ENCODE measurements around the gene SLC38A5. TPM values are rescaled to one million over a fixed set of nuclear protein-coding genes. Genes with fewer than 3 reads are reported as not detected.

SLC38A5 gene
- total RNA-seq, 2 donors from 2014 or later: 70.7 to 156 TPM

GRCh38 chrX:48507246-48507645, 37.2 kb upstream of the SLC38A5 start:
- no peaks in the 10 kb centered on the region for H3K27me3 Mint-ChIP-seq

GRCh38 chrX:48505481-48505880, 35.4 kb upstream of the SLC38A5 start:
- no peaks in the 10 kb centered on the region for H3K36me3 Mint-ChIP-seq
- no peak overlapping the region for H3K27ac Mint-ChIP-seq
- DNase-seq (ENCODE audit: low spot score): no peak
- no peak for ATAC-seq
- no peak overlapping the region for H3K4me3 Mint-ChIP-seq
- H3K27me3 Mint-ChIP-seq: no peaks in the 10 kb centered on the region
- H3K9me3 Mint-ChIP-seq: no peaks in the 10 kb centered on the region
- H3K4me1 Mint-ChIP-seq (ENCODE audit: low read depth in 2 of 2): peaks cover 9 to 11% of the 10 kb centered on the region in 2 donors

More at GRCh38 chrX:48507246-48507645, 37.2 kb upstream of the SLC38A5 start:
- Mint-ChIP-seq H3K4me1 (ENCODE audit: low read depth in 2 of 2) (peaks cover 18 to 22% of the 10 kb centered on the region in 2 donors), H3K4me3 (no peak overlapping the region), H3K27ac (no peak overlapping the region), H3K36me3 (no peaks in the 10 kb centered on the region), H3K9me3 (no peaks in the 10 kb centered on the region)
- DNase-seq (ENCODE audit: low spot score): no peak
- no peak for ATAC-seq

GRCh38 chrX:48504261-48504660, 34.2 kb upstream of the SLC38A5 start:
- no peak overlapping the region for H3K27ac Mint-ChIP-seq

GRCh38 chrX:48498374-48498809, 28.3 kb upstream of the SLC38A5 start:
- Mint-ChIP-seq H3K27ac (no peak overlapping the region), H3K27me3 (peaks cover 0 to 11% of the 10 kb centered on the region in 2 donors), H3K4me3 (no peak overlapping the region), H3K4me1 (ENCODE audit: low read depth in 2 of 2) (peaks cover 0 to 4% of the 10 kb centered on the region in 2 donors), H3K36me3 (no peaks in the 10 kb centered on the region), H3K9me3 (no peaks in the 10 kb centered on the region)
- DNase-seq (ENCODE audit: low spot score): no peak
- ATAC-seq: no peak

More at GRCh38 chrX:48504261-48504660, 34.2 kb upstream of the SLC38A5 start:
- Mint-ChIP-seq H3K4me1 (ENCODE audit: low read depth in 2 of 2) (peaks cover 0 to 3% of the 10 kb centered on the region in 2 donors), H3K9me3 (no peaks in the 10 kb centered on the region), H3K27me3 (peaks cover 0 to 2% of the 10 kb centered on the region in 2 donors), H3K4me3 (no peak overlapping the region), H3K36me3 (no peaks in the 10 kb centered on the region)
- DNase-seq (ENCODE audit: low spot score) (no peak), ATAC-seq (no peak)

GRCh38 chrX:48497871-48498270, 27.8 kb upstream of the SLC38A5 start:
- H3K36me3 Mint-ChIP-seq: no peaks in the 10 kb centered on the region
- peaks cover 0 to 4% of the 10 kb centered on the region in 2 donors for H3K4me1 Mint-ChIP-seq (ENCODE audit: low read depth in 2 of 2)
- peaks cover 0 to 11% of the 10 kb centered on the region in 2 donors for H3K27me3 Mint-ChIP-seq

GRCh38 chrX:48496660-48497059, 26.6 kb upstream of the SLC38A5 start:
- H3K9me3 Mint-ChIP-seq: no peaks in the 10 kb centered on the region
- peaks cover 0 to 11% of the 10 kb centered on the region in 2 donors for H3K27me3 Mint-ChIP-seq
- ATAC-seq: no peak
- no peak overlapping the region for H3K27ac Mint-ChIP-seq
- H3K4me1 Mint-ChIP-seq (ENCODE audit: low read depth in 2 of 2): peaks cover 0 to 4% of the 10 kb centered on the region in 2 donors
- no peak for DNase-seq (ENCODE audit: low spot score)
- H3K36me3 Mint-ChIP-seq: no peaks in the 10 kb centered on the region
- H3K4me3 Mint-ChIP-seq: no peak overlapping the region

More at GRCh38 chrX:48497871-48498270, 27.8 kb upstream of the SLC38A5 start:
- H3K9me3 Mint-ChIP-seq: no peaks in the 10 kb centered on the region
- ATAC-seq (no peak), DNase-seq (ENCODE audit: low spot score) (no peak)
- no peak overlapping the region for H3K27ac Mint-ChIP-seq
- no peak overlapping the region for H3K4me3 Mint-ChIP-seq

- no peaks in the 10 kb centered on the region for H3K36me3 Mint-ChIP-seq
- peaks cover 0 to 4% of the 10 kb centered on the region in 2 donors for H3K4me1 Mint-ChIP-seq (ENCODE audit: low read depth in 2 of 2)
- H3K27me3 Mint-ChIP-seq: peaks cover 0 to 9% of the 10 kb centered on the region in 2 donors
- ATAC-seq (no peak), DNase-seq (ENCODE audit: low spot score) (no peak)
- H3K9me3 Mint-ChIP-seq: no peaks in the 10 kb centered on the region
- H3K27ac Mint-ChIP-seq: no peak overlapping the region
- no peak overlapping the region for H3K4me3 Mint-ChIP-seq
Measured at GRCh38 chrX:48493890-48494364, 23.9 kb upstream of the SLC38A5 start.

GRCh38 chrX:48492293-48492910, 22.3 kb upstream of the SLC38A5 start:
- Mint-ChIP-seq H3K36me3 (no peaks in the 10 kb centered on the region), H3K4me1 (ENCODE audit: low read depth in 2 of 2) (peaks cover 2 to 10% of the 10 kb centered on the region in 2 donors), H3K27ac (no peak overlapping the region), H3K9me3 (no peaks in the 10 kb centered on the region), H3K27me3 (peaks cover 0 to 2% of the 10 kb centered on the region in 2 donors), H3K4me3 (no peak overlapping the region)
- ATAC-seq (no peak), DNase-seq (ENCODE audit: low spot score) (no peak)

GRCh38 chrX:48491809-48492208, 21.7 kb upstream of the SLC38A5 start:
- no peaks in the 10 kb centered on the region for H3K9me3 Mint-ChIP-seq
- H3K4me1 Mint-ChIP-seq (ENCODE audit: low read depth in 2 of 2): peaks cover 6 to 15% of the 10 kb centered on the region in 2 donors
- no peak overlapping the region for H3K27ac Mint-ChIP-seq
- ATAC-seq: no peak
- no peaks in the 10 kb centered on the region for H3K36me3 Mint-ChIP-seq
- H3K4me3 Mint-ChIP-seq: no peak overlapping the region
- DNase-seq (ENCODE audit: low spot score): no peak
- peaks cover 0 to 2% of the 10 kb centered on the region in 2 donors for H3K27me3 Mint-ChIP-seq

GRCh38 chrX:48490661-48491060, 20.6 kb upstream of the SLC38A5 start:
- H3K27me3 Mint-ChIP-seq: no peaks in the 10 kb centered on the region
- ATAC-seq (no peak), DNase-seq (ENCODE audit: low spot score) (no peak)
- no peak overlapping the region for H3K27ac Mint-ChIP-seq
- no peaks in the 10 kb centered on the region for H3K9me3 Mint-ChIP-seq
- H3K4me1 Mint-ChIP-seq (ENCODE audit: low read depth in 2 of 2): peaks cover 6 to 15% of the 10 kb centered on the region in 2 donors
- H3K4me3 Mint-ChIP-seq: no peak overlapping the region
- H3K36me3 Mint-ChIP-seq: no peaks in the 10 kb centered on the region

GRCh38 chrX:48489892-48490291, 19.8 kb upstream of the SLC38A5 start:
- Mint-ChIP-seq H3K36me3 (no peaks in the 10 kb centered on the region), H3K9me3 (no peaks in the 10 kb centered on the region), H3K27me3 (no peaks in the 10 kb centered on the region), H3K4me1 (ENCODE audit: low read depth in 2 of 2) (peaks cover 6 to 15% of the 10 kb centered on the region in 2 donors), H3K4me3 (no peak overlapping the region), H3K27ac (no peak overlapping the region)
- no peak for ATAC-seq
- DNase-seq (ENCODE audit: low spot score): no peak

GRCh38 chrX:48489296-48489695, 19.2 kb upstream of the SLC38A5 start:
- Mint-ChIP-seq H3K27ac (no peak overlapping the region), H3K4me3 (no peak overlapping the region), H3K36me3 (no peaks in the 10 kb centered on the region), H3K27me3 (no peaks in the 10 kb centered on the region), H3K9me3 (no peaks in the 10 kb centered on the region), H3K4me1 (ENCODE audit: low read depth in 2 of 2) (peaks cover 6 to 15% of the 10 kb centered on the region in 2 donors)
- no peak for DNase-seq (ENCODE audit: low spot score)
- no peak for ATAC-seq

- no peak overlapping the region for H3K4me3 Mint-ChIP-seq
- H3K4me1 Mint-ChIP-seq (ENCODE audit: low read depth in 2 of 2): peaks cover 6 to 15% of the 10 kb centered on the region in 2 donors
- no peaks in the 10 kb centered on the region for H3K9me3 Mint-ChIP-seq
- H3K27me3 Mint-ChIP-seq: no peaks in the 10 kb centered on the region
- ATAC-seq: peak; percentile 5
- peak overlapping the region in 1 of 2 donors; percentile 68 for H3K27ac Mint-ChIP-seq
- DNase-seq (ENCODE audit: low spot score): no peak
- no peaks in the 10 kb centered on the region for H3K36me3 Mint-ChIP-seq
Measured at GRCh38 chrX:48488034-48488433, 18.0 kb upstream of the SLC38A5 start.

GRCh38 chrX:48487362-48487798, 17.3 kb upstream of the SLC38A5 start:
- peak; percentile 71 for DNase-seq (ENCODE audit: low spot score)
- Mint-ChIP-seq H3K9me3 (no peaks in the 10 kb centered on the region), H3K36me3 (no peaks in the 10 kb centered on the region), H3K27me3 (no peaks in the 10 kb centered on the region), H3K4me1 (ENCODE audit: low read depth in 2 of 2) (peaks cover 6 to 15% of the 10 kb centered on the region in 2 donors), H3K4me3 (peak overlapping the region; percentile 22), H3K27ac (peak overlapping the region; percentile 66 to 68)
- ATAC-seq: peak; percentile 87 to 89
